Fibroblast of skin of left biceps (primary cell): ENCODE measurements around the gene ASXL1.

Source experiments
- DNase-seq, 2 experiments: peaks; one replicate each; pipeline ENCODE4 v3.0.0-alpha.2; 2013; ENCODE audit warnings: low read depth in 2 of 2

ASXL1 gene

GRCh38 chr20:32453467-32454163, 95.5 kb downstream of the ASXL1 start:
- no peak for DNase-seq

- DNase-seq, result no peak
Observed at GRCh38 chr20:32454164-32455145, 96.3 kb downstream of the ASXL1 start.

- DNase-seq, result no peak
Observed at GRCh38 chr20:32455171-32455900, 97.2 kb downstream of the ASXL1 start.

- no peak for DNase-seq
Observed at GRCh38 chr20:32455901-32456701, 98.0 kb downstream of the ASXL1 start.

GRCh38 chr20:32456869-32457478, 98.8 kb downstream of the ASXL1 start:
- DNase-seq, result no peak

- DNase-seq, result no peak
Observed at GRCh38 chr20:32457479-32457986, 99.4 kb downstream of the ASXL1 start.

- DNase-seq, result no peak
Observed at GRCh38 chr20:32458061-32458836, 100.1 kb downstream of the ASXL1 start.

- no peak for DNase-seq
Observed at GRCh38 chr20:32458837-32459220, 100.7 kb downstream of the ASXL1 start.

GRCh38 chr20:32460231-32460630, 102.1 kb downstream of the ASXL1 start:
- DNase-seq, result no peak

- DNase-seq, result no peak
Observed at GRCh38 chr20:32460683-32461320, 102.7 kb downstream of the ASXL1 start.

GRCh38 chr20:32461836-32462600, 103.9 kb downstream of the ASXL1 start:
- no peak for DNase-seq

- DNase-seq, result no peak
Observed at GRCh38 chr20:32462900-32463641, 104.9 kb downstream of the ASXL1 start.

- no peak for DNase-seq
Observed at GRCh38 chr20:32463642-32464400, 105.7 kb downstream of the ASXL1 start.

- DNase-seq, result no peak
Observed at GRCh38 chr20:32464401-32465091, 106.4 kb downstream of the ASXL1 start.

- DNase-seq, result no peak
Observed at GRCh38 chr20:32465092-32465900, 107.2 kb downstream of the ASXL1 start.
